ENCODE results near the gene CCL25. TPM values are rescaled to one million over a fixed set of nuclear protein-coding genes. Genes with fewer than 3 reads are reported as not detected.

The CCL25 gene
- total and polyA plus RNA-seq, 2 of the 4 experiments (the other 2 are of a cell fraction), result not detected

GRCh38 chr19:8097681-8098567, 45.4 kb downstream of the CCL25 start:
- peaks cover 32% of the 10 kb centered on the region for H3K9me3 ChIP-seq (ENCODE audit: control insufficient read depth, insufficient read depth, low read length)
- no peak overlapping the region for H3K14ac ChIP-seq (replicated peaks; ENCODE audit: low read depth, low read length)
- no peak overlapping the region for H3K56ac ChIP-seq (ENCODE audit: extremely low read depth, insufficient read depth, low read length)
- no TSS peak for BruUV-seq (replicated peaks)
- no peak overlapping the region for H2AFZ ChIP-seq (replicated peaks; ENCODE audit: low read length, poor library complexity)
- no peak overlapping the region for H4K8ac ChIP-seq (ENCODE audit: low read depth in 2 of 2, low read length in 2 of 2)
- no peaks in the 10 kb centered on the region for H3K36me3 ChIP-seq (ENCODE audit: control insufficient read depth, insufficient read depth, low read length)
- TF ChIP-seq RCOR1 (IDR thresholded peaks at IDR 0.05; ENCODE audit: insufficient replicate concordance, low read length), result no peak
- no peak for TF ChIP-seq CEBPB (IDR thresholded peaks at IDR 0.05; ENCODE audit: low read depth, low read length)
- TF ChIP-seq SMC3 (IDR thresholded peaks at IDR 0.05; ENCODE audit: low read depth, low read length), result no peak
- TF ChIP-seq POLR2A (IDR thresholded peaks at IDR 0.05; ENCODE audit: low read depth, low read length), result no peak
- TF ChIP-seq ELK1 (IDR thresholded peaks at IDR 0.05; ENCODE audit: borderline replicate concordance, low read depth, low read length), result no peak
- no peak for TF ChIP-seq MAFK (IDR thresholded peaks at IDR 0.05; ENCODE audit: low read depth, low read length)
- no peak for TF ChIP-seq CTCF (conservative IDR thresholded peaks at IDR 0.05; ENCODE audit: low read depth, low read length)
- TF ChIP-seq RFX5 (IDR thresholded peaks at IDR 0.05; ENCODE audit: low read depth, low read length), result no peak
- no peak for TF ChIP-seq BHLHE40 (IDR thresholded peaks at IDR 0.05; ENCODE audit: low read depth, low read length)
- 0% methylated on average over 1 of the region's 5 CpGs; no CpG with 5 or more reads in 1 of the 2 experiments for WGBS, 2 experiments (ENCODE audit: extremely low coverage in 2 of 2, insufficient read length in 1 of 2)
- no peak overlapping the region for H3K4ac ChIP-seq (ENCODE audit: low read depth, low read length)
- H3K27me3 ChIP-seq (ENCODE audit: control insufficient read depth, insufficient read depth, low read length), result no peaks in the 10 kb centered on the region
- no peaks in the 10 kb centered on the region for H4K20me1 ChIP-seq (ENCODE audit: insufficient read depth, low read length)
- intact Hi-C loops (cut with micrococcal nuclease) (no loop called here), in situ Hi-C loops (cut with MboI; ENCODE audit: low sequenced_read_pairs) (no loop called here), dilution Hi-C loops (cut with HindIII; ENCODE audit: low sequenced_read_pairs, unreplicated experiment) (no loop called here)
- H2BK5ac ChIP-seq (ENCODE audit: low read depth, low read length, poor library complexity, severe bottlenecking), result no peak overlapping the region
- H3K79me1 ChIP-seq (ENCODE audit: low read depth in 1 of 2, low read length in 2 of 2), result no peaks in the 10 kb centered on the region
- H4K5ac ChIP-seq (ENCODE audit: low read depth, low read length), result no peak overlapping the region
- no peaks in the 10 kb centered on the region for H3K9me1 ChIP-seq (ENCODE audit: insufficient read depth, low read length)
- POLR2A ChIA-PET (ENCODE audit: unreplicated experiment), result no interaction called here
- H3K23ac ChIP-seq (ENCODE audit: low read depth, low read length), result no peak overlapping the region
- no peak overlapping the region for H3K9ac ChIP-seq (ENCODE audit: low read depth, low read length)
- DNase-seq (no peak), ATAC-seq (ENCODE audit: low read depth) (no peak)
- no peak overlapping the region for H3K4me3 ChIP-seq (ENCODE audit: insufficient read depth, low read depth, low read length)
- CTCF ChIA-PET, result no interaction called here
- H3K18ac ChIP-seq (ENCODE audit: low read depth, low read length), result no peak overlapping the region
- no peak overlapping the region for H2AK5ac ChIP-seq (ENCODE audit: low read depth, low read length)
- H4K91ac ChIP-seq (ENCODE audit: insufficient read depth, low read depth, low read length), result no peak overlapping the region
- H3K27ac ChIP-seq (ENCODE audit: insufficient read depth, low read length), result no peak overlapping the region
- H2BK20ac ChIP-seq (ENCODE audit: low read depth, low read length), result no peak overlapping the region
- no peak overlapping the region for H2BK120ac ChIP-seq (ENCODE audit: low read depth, low read length)
- no peak overlapping the region for H2AK9ac ChIP-seq (replicated peaks; ENCODE audit: low read depth, low read length, poor library complexity)
- H3K4me2 ChIP-seq (ENCODE audit: low read depth, low read length), result no peak overlapping the region
- H2BK15ac ChIP-seq (ENCODE audit: low read depth, low read length), result no peak overlapping the region
- no peaks in the 10 kb centered on the region for H3K4me1 ChIP-seq (ENCODE audit: control insufficient read depth, insufficient read depth, low read length)
